Posterior vena cava (tissue), 2 donors: Measurements from ENCODE around the gene S1PR2. TPM values are rescaled to one million over a fixed set of nuclear protein-coding genes. Genes with fewer than 3 reads are reported as not detected.

Experiments
- microRNA-seq, 2 donors: library from miRNA; unstranded; fragments of <30 nt; microRNA quantifications; one replicate each; pipeline ENCODE4 v1.2.0, GENCODE V29; 2020 to 2021; ENCODE audit warnings: borderline microRNAs expressed in 2 of 2
- total RNA-seq, 2 donors: library from RNA; stranded (reverse); fragmentation: NEBNext Ultra II Directional; extraction: Animal tissue kit (Norgen Biotek cat#: 25700); gene quantifications; one replicate each; pipeline ENCODE4 v1.2.1, GENCODE V29; 2021
- donor health status: DM: yes; HTN: yes; CAD: no.
- donor health status: DM: yes; HTN: yes; CAD: no.

Gene S1PR2
- total RNA-seq, 2 donors from 2014 or later: 16.3 to 17.7 TPM

Small RNA genes within 50 kb of the gene (microRNA-seq; reads per million reads assigned to microRNA genes)
- 0 reads per million in 2 donors for gene MIR4322

Other genes with a start within 250 kb of the S1PR2 start
- 10 to 100 TPM; 10.7 to 23.4 TPM for gene COL5A3, start 220.8 kb downstream of the S1PR2 start, total RNA-seq
- gene RDH8, start 217.8 kb downstream of the S1PR2 start, total RNA-seq: not detected
- 10 to 100 TPM; 21.7 to 26.0 TPM for gene SHFL, start 145.0 kb downstream of the S1PR2 start, total RNA-seq
- not detected for gene ANGPTL6, start 128.7 kb downstream of the S1PR2 start, total RNA-seq
- 10 to 100 TPM; 21.9 to 27.8 TPM for gene PPAN, start 125.0 kb downstream of the S1PR2 start, total RNA-seq
- gene P2RY11, start 119.6 kb downstream of the S1PR2 start, total RNA-seq: 1 to 10 TPM; 6.3 to 6.5 TPM
- 100 to 1,000 TPM; 140 to 157 TPM for gene EIF3G, start 111.4 kb downstream of the S1PR2 start, total RNA-seq
- gene DNMT1, start 36.4 kb downstream of the S1PR2 start, total RNA-seq: 10 to 100 TPM; 43.2 to 59.2 TPM
- gene MRPL4, start 20.9 kb upstream of the S1PR2 start, total RNA-seq: 10 to 100 TPM; 26.2 to 28.2 TPM
- 10 to 100 TPM; 21.0 to 21.9 TPM for gene ICAM1, start 39.8 kb upstream of the S1PR2 start, total RNA-seq
- gene ICAM4, start 55.6 kb upstream of the S1PR2 start, total RNA-seq: under 1 TPM in 1 of 2 donors, not detected in 1; 0.57 TPM
- gene ICAM5, start 58.6 kb upstream of the S1PR2 start, total RNA-seq: under 1 TPM; 0.33 to 0.83 TPM
- gene ZGLP1, start 78.5 kb upstream of the S1PR2 start, total RNA-seq: 1 to 10 TPM; 1.1 to 1.2 TPM
- 10 to 100 TPM; 10.2 to 11.4 TPM for gene FDX2, start 84.7 kb upstream of the S1PR2 start, total RNA-seq
- gene RAVER1, start 102.2 kb upstream of the S1PR2 start, total RNA-seq: 10 to 100 TPM; 17.5 to 19.0 TPM
- gene ICAM3, start 108.3 kb upstream of the S1PR2 start, total RNA-seq: 10 to 100 TPM in 1 of 2 donors, 1 to 10 TPM in 1; 7.9 to 10.6 TPM
- 10 to 100 TPM; 67.1 to 69.3 TPM for gene TYK2, start 149.2 kb upstream of the S1PR2 start, total RNA-seq
- 100 to 1,000 TPM; 106 to 109 TPM for gene CDC37, start 172.2 kb upstream of the S1PR2 start, total RNA-seq
- 10 to 100 TPM; 10.9 to 12.8 TPM for gene PDE4A, start 189.2 kb upstream of the S1PR2 start, total RNA-seq